A549 (cell line): Measurements from ENCODE around the gene MLYCD.

Experiments used
- CHD2 ChIP-seq: fragments of 150-350 bp; IDR thresholded peaks from 2 replicates; pipeline ENCODE4 v1.6.1; 2014; ENCODE audit warnings: low read length; ENCODE audit not compliant: partially characterized antibody
- EP300 ChIP-seq, 2 experiments: fragments of >200 bp; sonication (Bioruptor Twin); formaldehyde crosslinking; IDR thresholded peaks; 2 replicates in 1 of 2; 3 replicates in 1 of 2; pipeline ENCODE4 v1.6.1; 2016 to 2017
- FOSL2 ChIP-seq, 2 experiments: fragments of 450-650 bp in 1 of 2; fragments of >200 bp in 1 of 2; sonication (Bioruptor Twin) in 1 of 2; formaldehyde crosslinking; IDR thresholded peaks; 2 replicates each; pipeline versions ENCODE4 v1.5.0 to v1.6.1; 2016 to 2020; ENCODE audit warnings: mild to moderate bottlenecking in 1 of 2, moderate library complexity in 1 of 2
- JUNB ChIP-seq: fragments of >200 bp; sonication (Bioruptor Twin); formaldehyde crosslinking; IDR thresholded peaks from 2 replicates; pipeline ENCODE4 v1.6.1; 2016
- MYC ChIP-seq: IDR thresholded peaks from 2 replicates; pipeline ENCODE4 v1.6.1; 2012; ENCODE audit warnings: mild to moderate bottlenecking, inconsistent platforms, low read length, improper control_type of control experiment, borderline replicate concordance
- RAD21 ChIP-seq, 2 experiments: fragments of >200 bp in 1 of 2; sonication (Bioruptor Twin) in 1 of 2; formaldehyde crosslinking in 1 of 2; IDR thresholded peaks in 1 of 2; conservative IDR thresholded peaks in 1 of 2; 2 replicates in 1 of 2; 3 replicates in 1 of 2; pipeline ENCODE4 v1.6.1; 2012 to 2018; ENCODE audit warnings: inconsistent platforms in 1 of 2
- RNF2 ChIP-seq: fragments of 200-600 bp; sonication (generic); IDR thresholded peaks from 2 replicates; pipeline ENCODE4 v1.6.1; 2016; ENCODE audit warnings: low read depth, mild to moderate bottlenecking, antibody characterized with exemption, moderate library complexity, borderline replicate concordance
- SREBF2 ChIP-seq: fragments of 450-650 bp; IDR thresholded peaks from 2 replicates; pipeline ENCODE4 v1.6.1; 2014; ENCODE audit warnings: mild to moderate bottlenecking, moderate library complexity
- TF ChIP-seq, protein P1 (sequence below): fragments of >200 bp; sonication (Bioruptor Twin); formaldehyde crosslinking; IDR thresholded peaks from 3 replicates; pipeline ENCODE4 v1.5.1; 2016
- TF ChIP-seq, protein P2 (sequence below): fragments of 450-650 bp; IDR thresholded peaks from 2 replicates; pipeline ENCODE4 v1.6.1; 2014; ENCODE audit warnings: antibody characterized with exemption

DNA sequence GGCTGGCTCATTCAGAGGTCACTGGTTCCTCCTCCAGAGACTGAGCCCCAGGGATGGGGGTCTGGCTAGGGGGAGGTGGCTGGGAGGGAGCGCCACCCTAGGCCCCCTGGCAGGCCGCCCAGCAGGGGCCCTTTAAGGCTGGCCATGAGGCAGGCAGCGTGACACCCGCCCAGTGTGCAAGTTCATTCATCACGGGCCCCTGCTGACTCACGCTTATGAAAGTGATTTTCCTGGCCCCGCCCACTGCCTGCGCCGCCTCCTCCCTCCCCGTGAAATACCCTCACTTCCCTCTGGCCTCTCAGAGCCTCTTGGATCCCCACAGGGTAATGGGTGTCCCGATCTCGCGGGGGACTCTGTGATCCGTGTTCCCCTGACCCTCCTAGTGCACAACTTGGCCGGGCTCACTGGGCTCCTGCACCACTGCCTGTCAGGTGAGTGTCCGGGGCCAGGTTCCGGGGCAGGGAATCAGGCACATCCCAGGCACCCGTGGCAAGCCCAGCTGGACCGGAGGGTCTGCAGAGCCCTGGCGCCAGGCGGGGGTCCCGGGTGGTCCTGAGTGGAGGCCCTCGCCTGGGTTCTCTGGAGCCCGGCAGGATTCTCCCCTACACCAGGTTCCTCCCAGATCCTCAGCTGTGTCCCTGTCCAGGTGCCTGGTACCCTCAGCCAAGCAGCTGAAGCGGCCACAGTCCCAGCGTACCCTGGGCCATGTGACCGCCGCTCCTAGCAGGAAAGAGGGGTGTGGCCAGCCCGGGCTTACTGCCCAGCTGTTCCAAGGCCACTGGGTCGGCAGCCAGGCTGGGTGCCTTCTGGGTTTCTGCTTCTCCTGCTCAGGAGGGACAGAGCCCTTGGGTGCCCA, 54.3 kb downstream of the MLYCD start, which contains the start of gene OSGIN1:
- TF ChIP-seq FOSL2 (IDR thresholded peaks at IDR 0.05), result peak; percentile 28; the same call in 1 of the 2 replicates
- peak; percentile 85 for TF ChIP-seq FOSL2 (CRISPR knock-in tag; IDR thresholded peaks at IDR 0.05)
- TF ChIP-seq, protein P1, sequence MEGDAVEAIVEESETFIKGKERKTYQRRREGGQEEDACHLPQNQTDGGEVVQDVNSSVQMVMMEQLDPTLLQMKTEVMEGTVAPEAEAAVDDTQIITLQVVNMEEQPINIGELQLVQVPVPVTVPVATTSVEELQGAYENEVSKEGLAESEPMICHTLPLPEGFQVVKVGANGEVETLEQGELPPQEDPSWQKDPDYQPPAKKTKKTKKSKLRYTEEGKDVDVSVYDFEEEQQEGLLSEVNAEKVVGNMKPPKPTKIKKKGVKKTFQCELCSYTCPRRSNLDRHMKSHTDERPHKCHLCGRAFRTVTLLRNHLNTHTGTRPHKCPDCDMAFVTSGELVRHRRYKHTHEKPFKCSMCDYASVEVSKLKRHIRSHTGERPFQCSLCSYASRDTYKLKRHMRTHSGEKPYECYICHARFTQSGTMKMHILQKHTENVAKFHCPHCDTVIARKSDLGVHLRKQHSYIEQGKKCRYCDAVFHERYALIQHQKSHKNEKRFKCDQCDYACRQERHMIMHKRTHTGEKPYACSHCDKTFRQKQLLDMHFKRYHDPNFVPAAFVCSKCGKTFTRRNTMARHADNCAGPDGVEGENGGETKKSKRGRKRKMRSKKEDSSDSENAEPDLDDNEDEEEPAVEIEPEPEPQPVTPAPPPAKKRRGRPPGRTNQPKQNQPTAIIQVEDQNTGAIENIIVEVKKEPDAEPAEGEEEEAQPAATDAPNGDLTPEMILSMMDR, result no peak
- no peak for TF ChIP-seq CHD2
- no peak for TF ChIP-seq JUNB
- peak; percentile 90 for TF ChIP-seq MYC
- TF ChIP-seq, protein P2, sequence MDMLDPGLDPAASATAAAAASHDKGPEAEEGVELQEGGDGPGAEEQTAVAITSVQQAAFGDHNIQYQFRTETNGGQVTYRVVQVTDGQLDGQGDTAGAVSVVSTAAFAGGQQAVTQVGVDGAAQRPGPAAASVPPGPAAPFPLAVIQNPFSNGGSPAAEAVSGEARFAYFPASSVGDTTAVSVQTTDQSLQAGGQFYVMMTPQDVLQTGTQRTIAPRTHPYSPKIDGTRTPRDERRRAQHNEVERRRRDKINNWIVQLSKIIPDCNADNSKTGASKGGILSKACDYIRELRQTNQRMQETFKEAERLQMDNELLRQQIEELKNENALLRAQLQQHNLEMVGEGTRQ, result peak; percentile 67
- no peak for TF ChIP-seq SREBF2
- TF ChIP-seq RNF2, result no peak
- no peak for TF ChIP-seq RAD21 (conservative IDR thresholded peaks at IDR 0.05 in 1 of 2, IDR thresholded peaks at IDR 0.05 in 1 of 2)
- TF ChIP-seq EP300 (IDR thresholded peaks at IDR 0.05), result peak in 1 of 2 experiments; percentile 60; a peak in 1 of 5 replicates
